GM23338 (cell line): ENCODE data around the gene PRKAA1. TPM values are rescaled to one million over a fixed set of nuclear protein-coding genes. Genes with fewer than 3 reads are reported as not detected.
"Not testable (repeated sequence)": the region's sequence is repeated elsewhere in the genome, so short reads cannot be mapped to it uniquely, and the experiment has no call there.

Experiments used
- ATAC-seq: fragments of 200-7000 bp; cut with Tn5 transposase; 3 replicates; pipeline ENCODE4 v1.9.1; 2020
- DNase-seq: peaks from one replicate; pipeline ENCODE4 v3.0.0-alpha.2; 2015; ENCODE audit warnings: low spot score
- H2AFZ ChIP-seq: fragments of 200-600 bp; sonication (generic); 2 replicates; pipeline ENCODE4 v1.8.0; 2016; ENCODE audit warnings: antibody characterized with exemption, mild to moderate bottlenecking, moderate library complexity
- H3F3A ChIP-seq: fragments of 200-600 bp; sonication (generic); replicated peaks from 2 replicates; pipeline ENCODE4 v1.8.0; 2017; ENCODE audit warnings: antibody characterized with exemption, mixed run types, low read depth
- H3K27ac ChIP-seq: fragments of 200-600 bp; sonication (generic); 2 replicates; pipeline ENCODE4 v1.6.1; 2016; ENCODE audit warnings: low read depth
- H3K27me3 ChIP-seq: fragments of 200-600 bp; sonication (generic); 2 replicates; pipeline ENCODE4 v1.8.0; 2016; ENCODE audit warnings: mild to moderate bottlenecking, mixed run types, moderate library complexity; ENCODE audit not compliant: insufficient read depth
- H3K36me3 ChIP-seq: fragments of 200-600 bp; sonication (generic); 2 replicates; pipeline ENCODE4 v1.8.0; 2016; ENCODE audit warnings: mild to moderate bottlenecking; ENCODE audit not compliant: insufficient read depth
- H3K4me1 ChIP-seq: fragments of 200-600 bp; sonication (generic); 2 replicates; pipeline ENCODE4 v1.8.0; 2016; ENCODE audit warnings: mild to moderate bottlenecking, moderate library complexity; ENCODE audit not compliant: insufficient read depth
- H3K4me2 ChIP-seq: fragments of 200-600 bp; sonication (generic); 2 replicates; pipeline ENCODE4 v1.7.1; 2017; ENCODE audit warnings: mixed run types
- H3K4me3 ChIP-seq: fragments of 200-600 bp; sonication (generic); 2 replicates; pipeline ENCODE4 v1.6.1; 2016; ENCODE audit warnings: mixed run types
- H3K79me2 ChIP-seq: fragments of 200-600 bp; sonication (generic); replicated peaks from 2 replicates; pipeline ENCODE4 v1.8.0; 2017; ENCODE audit warnings: mild to moderate bottlenecking; ENCODE audit not compliant: insufficient read depth
- H3K9me2 ChIP-seq: fragments of 200-600 bp; sonication (generic); 2 replicates; pipeline ENCODE4 v1.8.0; 2017; ENCODE audit not compliant: insufficient read depth
- H4K20me1 ChIP-seq: fragments of 200-600 bp; sonication (generic); replicated peaks from 2 replicates; pipeline ENCODE4 v1.8.0; 2017; ENCODE audit warnings: mild to moderate bottlenecking; ENCODE audit not compliant: insufficient read depth
- H3K27ac Mint-ChIP-seq: 2 replicates; pipeline ENCODE4 v1.8.0; 2020; ENCODE audit warnings: inconsistent platforms, mild to moderate bottlenecking, moderate library complexity, mixed read lengths
- H3K27me3 Mint-ChIP-seq: 3 replicates; pipeline ENCODE4 v1.8.0; 2022; ENCODE audit warnings: low read depth, mild to moderate bottlenecking, moderate library complexity, mixed read lengths, inconsistent platforms; ENCODE audit not compliant: insufficient read depth, poor library complexity
- H3K36me3 Mint-ChIP-seq: 3 replicates; pipeline ENCODE4 v1.8.0; 2021; ENCODE audit warnings: low read depth, mild to moderate bottlenecking, inconsistent platforms, moderate library complexity, mixed read lengths
- H3K4me1 Mint-ChIP-seq: 3 replicates; pipeline ENCODE4 v1.8.0; 2020; ENCODE audit warnings: mild to moderate bottlenecking, inconsistent platforms, mixed read lengths
- H3K4me3 Mint-ChIP-seq: 3 replicates; pipeline ENCODE4 v1.8.0; 2021; ENCODE audit warnings: moderate library complexity, mild to moderate bottlenecking, inconsistent platforms, mixed read lengths
- H3K9me3 Mint-ChIP-seq: 3 replicates; pipeline ENCODE4 v1.8.0; 2020; ENCODE audit warnings: moderate library complexity, mild to moderate bottlenecking, inconsistent platforms, mixed read lengths
- ETS1 ChIP-seq: IDR thresholded peaks from 2 replicates; pipeline ENCODE4 v1.6.1; 2016; ENCODE audit warnings: antibody characterized with exemption
- POLR2AphosphoS5 ChIP-seq: IDR thresholded peaks from 2 replicates; pipeline ENCODE4 v1.6.1; 2016; ENCODE audit warnings: antibody characterized with exemption, low read depth
- REST ChIP-seq: IDR thresholded peaks from one replicate; pipeline ENCODE4 v1.6.1; 2018; ENCODE audit warnings: antibody characterized with exemption; ENCODE audit not compliant: unreplicated experiment
- polyA plus RNA-seq: library from polyadenylated mRNA; unstranded; fragments of >200 nt; fragmentation: Nextera tagmentation; extraction: Ambion mirVana; gene quantifications from 2 replicates; pipeline ENCODE4 v1.2.1, GENCODE V29; 2016
- total RNA-seq: library from RNA; depleted of rRNA; stranded (reverse); fragments of >200 nt; shearing (Covaris generic); gene quantifications from 2 replicates; pipeline ENCODE4 v1.2.3, GENCODE V29; 2014

The PRKAA1 gene
- total and polyA plus RNA-seq, 2 experiments from 2014 or later, result 10.3 to 35.0 TPM

GRCh38 chr5:40826489-40827187, 28.5 kb upstream of the PRKAA1 start (continued):
- TF ChIP-seq REST, result no peak

- H4K20me1 ChIP-seq, result peaks cover 35% of the 10 kb centered on the region
- H3K4me2 ChIP-seq, H2AFZ ChIP-seq, H3K9me3 Mint-ChIP-seq, H3K9me2 ChIP-seq, H3K27me3 ChIP-seq, H3K4me3 Mint-ChIP-seq, H3K4me1 ChIP-seq, H3K4me3 ChIP-seq: not testable (repeated sequence)
- H3K36me3 ChIP-seq, result peaks cover 46% of the 10 kb centered on the region
- H3K36me3 Mint-ChIP-seq, result peaks cover 53% of the 10 kb centered on the region
- H3K27me3 Mint-ChIP-seq, result peaks cover 23% of the 10 kb centered on the region
- H3K27ac Mint-ChIP-seq, result peak overlapping the region; percentile 58; the same call in 1 of the 2 replicates
- H3K4me1 Mint-ChIP-seq, result peaks cover 13% of the 10 kb centered on the region; the same call in 2 of the 3 replicates
- H3K79me2 ChIP-seq, result peaks cover 18% of the 10 kb centered on the region
- TF ChIP-seq POLR2AphosphoS5, result peak; percentile 70
- ATAC-seq, result peak; percentile 33
- H3K27ac ChIP-seq, result peak overlapping the region; percentile 94
- H3F3A ChIP-seq, result peaks cover 42% of the 10 kb centered on the region
- peak; percentile 45 for DNase-seq
Measured at GRCh38 chr5:40825461-40826043, 27.4 kb upstream of the PRKAA1 start.

- no peaks in the 10 kb centered on the region for H3K9me2 ChIP-seq
- peak overlapping the region; percentile 73 for H3K27ac ChIP-seq
- Mint-ChIP-seq H3K36me3 (peaks cover 32% of the 10 kb centered on the region), H3K27ac (peak overlapping the region; percentile 62; the same call in 1 of the 2 replicates), H3K4me1 (peaks cover 2% of the 10 kb centered on the region; the same call in 1 of the 3 replicates), H3K4me3 (no peak overlapping the region), H3K9me3 (no peaks in the 10 kb centered on the region; the same call in 2 of the 3 replicates), H3K27me3 (peaks cover 17% of the 10 kb centered on the region)
- no peak overlapping the region for H3K4me3 ChIP-seq
- H3K36me3 ChIP-seq, result peaks cover 26% of the 10 kb centered on the region
- H3K4me2 ChIP-seq, result no peak overlapping the region
- no peak for DNase-seq
- H3K4me1 ChIP-seq, result no peaks in the 10 kb centered on the region
- no peak for ATAC-seq
- no peak for TF ChIP-seq ETS1
- H3K27me3 ChIP-seq, result no peaks in the 10 kb centered on the region
- H3F3A ChIP-seq, result peaks cover 23% of the 10 kb centered on the region
- H2AFZ ChIP-seq, result no peak overlapping the region
- H4K20me1 ChIP-seq, result peaks cover 17% of the 10 kb centered on the region; the same call in 1 of the 2 replicates
- H3K79me2 ChIP-seq, result no peaks in the 10 kb centered on the region
Measured at GRCh38 chr5:40823459-40823858, 25.3 kb upstream of the PRKAA1 start.
